IPS-18a (cell line): ENCODE data around the gene UBXN2A.

ENCODE experiments used
- H3K27ac ChIP-seq: one replicate; pipeline ENCODE4 v1.5.1; 2013; ENCODE audit warnings: low read length
- H3K27me3 ChIP-seq: one replicate; pipeline ENCODE4 v1.6.1; 2013; ENCODE audit warnings: mild to moderate bottlenecking, low read length; ENCODE audit not compliant: control insufficient read depth, insufficient read depth
- H3K36me3 ChIP-seq: one replicate; pipeline ENCODE4 v1.6.1; 2013; ENCODE audit warnings: low read depth, low read length; ENCODE audit not compliant: control insufficient read depth
- H3K4me1 ChIP-seq: one replicate; pipeline ENCODE4 v1.6.1; 2013; ENCODE audit warnings: low read depth, low read length; ENCODE audit not compliant: control insufficient read depth
- H3K4me3 ChIP-seq: one replicate; pipeline ENCODE4 v1.5.1; 2013; ENCODE audit warnings: low read length
- H3K9ac ChIP-seq: one replicate; pipeline ENCODE4 v1.6.1; 2013; ENCODE audit warnings: mild to moderate bottlenecking, low read length, moderate library complexity
- H3K9me3 ChIP-seq: one replicate; pipeline ENCODE4 v1.6.1; 2013; ENCODE audit warnings: low read depth, low read length; ENCODE audit not compliant: control insufficient read depth

The UBXN2A gene

DNA sequence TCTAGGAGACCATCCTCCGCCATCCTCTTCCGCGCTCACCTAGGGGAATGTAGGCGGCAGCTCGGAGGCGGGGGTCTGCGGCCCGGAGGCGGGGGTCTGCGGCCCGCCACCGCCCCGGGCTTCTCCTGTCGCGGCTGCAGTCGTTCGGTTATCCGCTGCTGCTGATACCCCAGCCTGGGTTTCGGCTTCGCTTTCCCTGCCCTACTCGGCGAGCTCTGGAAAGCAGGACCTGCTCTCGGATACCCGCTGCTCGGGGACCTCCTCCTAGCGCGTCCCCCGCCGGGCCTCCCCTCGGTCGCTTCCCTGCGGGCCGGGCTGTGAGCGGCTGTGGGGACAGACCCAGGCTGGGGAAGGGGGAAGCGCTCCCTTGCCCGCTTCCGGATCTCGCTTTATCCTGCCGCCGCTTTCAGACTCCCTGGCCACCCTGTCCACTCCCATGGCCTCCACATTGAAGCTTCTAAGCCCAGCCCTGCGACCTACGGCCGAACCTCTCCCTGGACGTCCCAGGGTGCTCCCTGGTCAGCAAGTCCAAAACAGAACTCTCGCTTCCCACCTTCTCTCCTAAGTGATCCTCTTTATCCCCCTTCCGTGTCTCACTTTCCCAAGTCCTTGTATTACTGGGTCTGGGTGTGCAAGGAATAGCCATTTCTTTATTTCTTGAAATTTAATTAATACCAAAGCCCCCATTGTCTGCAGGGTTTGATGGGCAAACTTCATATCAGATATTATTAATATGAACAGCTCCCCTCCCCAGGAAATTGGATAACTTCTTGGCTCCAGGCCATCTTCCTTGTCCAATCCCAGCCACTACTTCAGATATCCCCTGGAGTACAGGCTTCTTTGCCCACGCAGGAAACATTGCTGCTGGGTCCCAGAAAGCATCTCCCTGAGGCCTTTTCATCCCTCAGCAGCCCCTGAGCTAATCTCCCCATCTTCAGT lies 110.0 kb downstream of the UBXN2A start:
- Histone ChIP-seq H3K4me1 (peaks cover 6% of the 10 kb centered on the region), H3K27me3 (no peaks in the 10 kb centered on the region), H3K36me3 (peaks cover 3% of the 10 kb centered on the region), H3K9ac (peak overlapping the region; percentile 51), H3K4me3 (peak overlapping the region; percentile 77), H3K9me3 (no peaks in the 10 kb centered on the region), H3K27ac (no peak overlapping the region)

DNA sequence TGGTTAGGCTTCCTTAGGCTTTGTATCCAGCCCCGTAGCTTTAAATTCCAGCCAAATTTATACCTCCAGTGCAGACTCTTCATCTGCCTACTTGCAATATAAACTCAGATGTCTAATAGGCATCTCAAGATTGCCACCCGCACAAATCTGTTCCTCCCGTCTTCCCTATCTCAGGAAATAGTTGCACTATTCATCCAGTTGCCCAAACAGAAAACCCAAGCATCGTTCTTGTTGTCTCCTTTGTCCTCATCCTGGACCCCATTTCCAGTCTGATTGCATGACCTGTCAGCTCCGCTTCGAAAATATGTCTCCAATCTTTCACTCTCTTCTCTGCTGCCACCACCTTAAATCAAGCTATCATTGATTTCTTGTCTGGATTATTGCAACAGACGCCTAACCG lies 111.6 kb downstream of the UBXN2A start:
- Histone ChIP-seq H3K4me1 (no peaks in the 10 kb centered on the region), H3K27ac (no peak overlapping the region)

DNA sequence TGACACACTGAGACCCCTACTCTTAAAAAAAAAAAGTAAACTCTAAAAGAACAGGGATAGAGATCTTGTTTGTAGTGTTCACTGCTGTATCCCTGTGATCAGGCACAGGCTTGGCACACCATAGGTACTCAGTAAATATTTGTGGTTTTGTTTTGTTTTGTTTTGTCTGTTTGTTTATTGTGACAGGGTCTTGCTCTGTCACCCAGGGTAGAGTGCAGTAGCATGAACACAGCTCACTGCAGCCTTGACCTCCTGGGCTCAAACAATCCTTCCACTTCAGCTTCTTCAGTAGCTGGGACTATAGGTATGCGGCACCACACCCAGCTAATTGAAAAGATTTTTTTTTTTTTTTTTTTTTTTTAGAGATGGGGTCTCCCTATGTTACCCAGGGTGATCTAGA lies 112.7 kb downstream of the UBXN2A start:
- Histone ChIP-seq H3K9me3 (no peaks in the 10 kb centered on the region), H3K27me3 (no peaks in the 10 kb centered on the region), H3K36me3 (peaks cover 3% of the 10 kb centered on the region), H3K27ac (no peak overlapping the region), H3K9ac (no peak overlapping the region), H3K4me1 (no peaks in the 10 kb centered on the region), H3K4me3 (no peak overlapping the region)

More for the DNA sequence above, 111.6 kb downstream of the UBXN2A start:
- Histone ChIP-seq H3K9me3 (no peaks in the 10 kb centered on the region), H3K9ac (no peak overlapping the region), H3K27me3 (no peaks in the 10 kb centered on the region), H3K36me3 (peaks cover 3% of the 10 kb centered on the region), H3K4me3 (no peak overlapping the region)
